Epithelial cell of proximal tubule (primary cell): ENCODE results near the gene OR52K1. TPM values are rescaled to one million over a fixed set of nuclear protein-coding genes. Genes with fewer than 3 reads are reported as not detected.
"Not testable (repeated sequence)": the region's sequence is repeated elsewhere in the genome, so short reads cannot be mapped to it uniquely, and the experiment has no call there.

Source experiments
- DNase-seq: peaks from one replicate; pipeline ENCODE4 v3.0.0-alpha.2; 2011; ENCODE audit warnings: low read depth
- H3K4me3 ChIP-seq: 2 replicates; pipeline ENCODE4 v1.5.1; 2011; ENCODE audit warnings: low read depth, mild to moderate bottlenecking, low read length
- CTCF ChIP-seq: conservative IDR thresholded peaks from 2 replicates; pipeline ENCODE4 v1.5.1; 2012; ENCODE audit warnings: low read depth, mild to moderate bottlenecking, low read length
- total RNA-seq: library from RNA; depleted of rRNA; stranded (reverse); fragments of >200 nt; gene quantifications from 2 replicates; pipeline ENCODE4 v1.2.3, GENCODE V29; 2015

The OR52K1 gene
- total RNA-seq, 1 donor from 2014 or later, result not detected

GRCh38 chr11:4484310-4484709, 1.9 kb downstream of the OR52K1 start:
- no peak overlapping the region for H3K4me3 ChIP-seq
- no peak for DNase-seq
- TF ChIP-seq CTCF, result no peak

GRCh38 chr11:4491405-4491804, 9.0 kb downstream of the OR52K1 start:
- DNase-seq, H3K4me3 ChIP-seq: not testable (repeated sequence)

- TF ChIP-seq CTCF, result no peak
- no peak overlapping the region for H3K4me3 ChIP-seq
- DNase-seq, result no peak
Measured at GRCh38 chr11:4491878-4492606, 9.6 kb downstream of the OR52K1 start.

- H3K4me3 ChIP-seq, result no peak overlapping the region
- DNase-seq, result no peak
- no peak for TF ChIP-seq CTCF
Measured at GRCh38 chr11:4493480-4493818, 11.0 kb downstream of the OR52K1 start.

- DNase-seq, result no peak
- TF ChIP-seq CTCF, result no peak
- H3K4me3 ChIP-seq, result no peak overlapping the region
Measured at GRCh38 chr11:4495487-4495886, 13.0 kb downstream of the OR52K1 start.

GRCh38 chr11:4495986-4496385, 13.5 kb downstream of the OR52K1 start:
- H3K4me3 ChIP-seq, result no peak overlapping the region
- no peak for DNase-seq
- no peak for TF ChIP-seq CTCF

GRCh38 chr11:4496557-4497248, 14.3 kb downstream of the OR52K1 start:
- no peak overlapping the region for H3K4me3 ChIP-seq
- TF ChIP-seq CTCF, result no peak
- DNase-seq, result no peak
